ENCODE data around the gene GH2.
"Not testable (repeated sequence)": the region's sequence is repeated elsewhere in the genome, so short reads cannot be mapped to it uniquely, and the experiment has no call there.

The GH2 gene

GRCh38 chr17:63845509-63845908 lies 36.2 kb downstream of the GH2 start:
- H3K27me3 ChIP-seq (ENCODE audit: insufficient read depth, low read length, poor library complexity, severe bottlenecking) = no peaks in the 10 kb centered on the region
- H4K20me1 ChIP-seq (ENCODE audit: insufficient read depth, low read length, poor library complexity, severe bottlenecking) = peaks cover 18% of the 10 kb centered on the region
- H2AFZ ChIP-seq (ENCODE audit: low read length) = no peak overlapping the region
- TF ChIP-seq CTCF (conservative IDR thresholded peaks at IDR 0.05; ENCODE audit: low read length) = no peak
- TF ChIP-seq EZH2phosphoT487 (IDR thresholded peaks at IDR 0.05; ENCODE audit: borderline replicate concordance) = no peak
- H3F3A ChIP-seq (ENCODE audit: low read depth) = peaks cover 10% of the 10 kb centered on the region
- H3K4me1 ChIP-seq (ENCODE audit: insufficient read depth, low read length, poor library complexity, severe bottlenecking) = peaks cover 27% of the 10 kb centered on the region
- no peak overlapping the region for H3K9ac ChIP-seq (ENCODE audit: low read depth, low read length, poor library complexity, severe bottlenecking)
- H3K79me2 ChIP-seq (ENCODE audit: insufficient read depth, low read length) = peaks cover 21% of the 10 kb centered on the region
- H3K4me2 ChIP-seq (ENCODE audit: low read depth, low read length, poor library complexity, severe bottlenecking) = no peak overlapping the region
- H3K9me2 ChIP-seq (replicated peaks; ENCODE audit: low read depth, low read length) = no peaks in the 10 kb centered on the region
- no peak overlapping the region for H3K4me3 ChIP-seq (ENCODE audit: low read length, poor library complexity, severe bottlenecking)
- no peaks in the 10 kb centered on the region for H3K9me3 ChIP-seq (ENCODE audit: insufficient read depth, low read depth, low read length)
- H3K36me3 ChIP-seq (ENCODE audit: insufficient read depth, low read length) = no peaks in the 10 kb centered on the region

GRCh38 chr17:63843910-63844677 lies 37.6 kb downstream of the GH2 start:
- Histone ChIP-seq H4K20me1 (ENCODE audit: insufficient read depth, low read length, poor library complexity, severe bottlenecking) (peaks cover 32% of the 10 kb centered on the region), H3K4me2 (ENCODE audit: low read depth, low read length, poor library complexity, severe bottlenecking) (peak overlapping the region; percentile 90), H3K4me3 (ENCODE audit: low read length, poor library complexity, severe bottlenecking) (peak overlapping the region; percentile 89), H3K79me2 (ENCODE audit: insufficient read depth, low read length) (peaks cover 36% of the 10 kb centered on the region), H3K9ac (ENCODE audit: low read depth, low read length, poor library complexity, severe bottlenecking) (peak overlapping the region; percentile 97), H3K9me3 (ENCODE audit: insufficient read depth, low read depth, low read length) (no peaks in the 10 kb centered on the region), H3K4me1 (ENCODE audit: insufficient read depth, low read length, poor library complexity, severe bottlenecking) (peaks cover 39% of the 10 kb centered on the region), H3K9me2 (replicated peaks; ENCODE audit: low read depth, low read length) (no peaks in the 10 kb centered on the region), H3K27me3 (ENCODE audit: insufficient read depth, low read length, poor library complexity, severe bottlenecking) (no peaks in the 10 kb centered on the region), H3K36me3 (ENCODE audit: insufficient read depth, low read length) (no peaks in the 10 kb centered on the region), H3F3A (ENCODE audit: low read depth) (peaks cover 10% of the 10 kb centered on the region), H2AFZ (ENCODE audit: low read length) (peak overlapping the region; percentile 65)
- TF ChIP-seq EZH2phosphoT487 (IDR thresholded peaks at IDR 0.05; ENCODE audit: borderline replicate concordance) (no peak), CTCF (conservative IDR thresholded peaks at IDR 0.05; ENCODE audit: low read length) (no peak)

- peak overlapping the region; percentile 90 for H3K4me2 ChIP-seq (ENCODE audit: low read depth, low read length, poor library complexity, severe bottlenecking)
- H3K9ac ChIP-seq (ENCODE audit: low read depth, low read length, poor library complexity, severe bottlenecking) = peak overlapping the region; percentile 97
- H2AFZ ChIP-seq (ENCODE audit: low read length) = peak overlapping the region; percentile 65
- not testable (repeated sequence) for H3K9me3 ChIP-seq (ENCODE audit: insufficient read depth, low read depth, low read length); H3K36me3 ChIP-seq (ENCODE audit: insufficient read depth, low read length); H3F3A ChIP-seq (ENCODE audit: low read depth); H3K9me2 ChIP-seq (replicated peaks; ENCODE audit: low read depth, low read length); H3K27me3 ChIP-seq (ENCODE audit: insufficient read depth, low read length, poor library complexity, severe bottlenecking)
- peaks cover 45% of the 10 kb centered on the region for H3K4me1 ChIP-seq (ENCODE audit: insufficient read depth, low read length, poor library complexity, severe bottlenecking)
- H4K20me1 ChIP-seq (ENCODE audit: insufficient read depth, low read length, poor library complexity, severe bottlenecking) = peaks cover 38% of the 10 kb centered on the region
- H3K4me3 ChIP-seq (ENCODE audit: low read length, poor library complexity, severe bottlenecking) = peak overlapping the region; percentile 89
- peaks cover 42% of the 10 kb centered on the region for H3K79me2 ChIP-seq (ENCODE audit: insufficient read depth, low read length)
Observed at GRCh38 chr17:63843387-63843888, 38.3 kb downstream of the GH2 start.
